Thyroid gland (tissue), 4 donors: ENCODE data around the gene QARS1.

Experiments used
- CTCF ChIP-seq, 6 experiments: fragments of 200-600 bp in 3 of 6; fragments of 450-650 bp in 3 of 6; sonication (generic) in 3 of 6; IDR thresholded peaks; one replicate each; pipeline ENCODE4 v1.5.1; 2016 to 2019; ENCODE audit warnings: antibody characterized with exemption in 6 of 6, mild to moderate bottlenecking in 2 of 6, inconsistent platforms in 1 of 6, moderate library complexity in 1 of 6
- POLR2A ChIP-seq, 2 donors: fragments of 450-650 bp; IDR thresholded peaks; one replicate each; pipeline ENCODE4 v1.6.1; 2017; ENCODE audit warnings: antibody characterized with exemption in 2 of 2, mild to moderate bottlenecking in 2 of 2, moderate library complexity in 1 of 2

DNA sequence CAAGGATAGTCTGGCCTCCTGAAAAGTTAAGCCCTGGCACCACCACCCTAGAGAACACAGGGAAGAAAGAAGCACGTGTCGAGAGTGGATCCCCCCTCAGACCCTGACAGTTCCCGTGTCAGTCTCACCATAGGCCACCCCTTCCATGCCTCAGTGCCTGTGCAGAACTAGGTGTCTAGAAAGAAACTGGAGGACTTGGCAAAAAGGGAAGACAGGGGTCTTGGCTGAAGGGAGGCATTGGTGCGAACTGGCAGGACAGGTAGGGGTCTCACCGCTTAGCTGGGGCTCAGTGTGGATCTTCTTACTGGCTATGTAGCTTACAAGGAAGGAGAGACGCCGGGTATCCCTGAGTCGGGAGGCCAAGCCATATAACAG lies 518 bp downstream of the QARS1 start:
- no peak for TF ChIP-seq POLR2A (IDR thresholded peaks at IDR 0.05)
- TF ChIP-seq CTCF (IDR thresholded peaks at IDR 0.05): no peak
